Mesendoderm (in vitro differentiated cells): ENCODE results near the gene SPTY2D1.
"Not testable (repeated sequence)": the region's sequence is repeated elsewhere in the genome, so short reads cannot be mapped to it uniquely, and the experiment has no call there.

Experiments used
- DNase-seq: peaks from one replicate; pipeline ENCODE4 v3.0.0; 2013
- H2AK5ac ChIP-seq: 2 replicates; pipeline ENCODE4 v1.6.1; 2013; ENCODE audit warnings: low read length, inconsistent platforms
- H2BK120ac ChIP-seq: 2 replicates; pipeline ENCODE4 v1.6.1; 2013; ENCODE audit warnings: low read depth, mild to moderate bottlenecking, low read length, moderate library complexity, mixed read lengths
- H2BK15ac ChIP-seq: replicated peaks from 2 replicates; pipeline ENCODE4 v1.6.1; 2013; ENCODE audit warnings: low read depth, mild to moderate bottlenecking, moderate library complexity
- H2BK5ac ChIP-seq: 2 replicates; pipeline ENCODE4 v1.6.1; 2013; ENCODE audit warnings: low read length, inconsistent platforms
- H3K18ac ChIP-seq: 2 replicates; pipeline ENCODE4 v1.6.1; 2013; ENCODE audit warnings: mild to moderate bottlenecking, low read length, mixed read lengths
- H3K23ac ChIP-seq: one replicate; pipeline ENCODE4 v1.6.1; 2013; ENCODE audit warnings: low read length
- H3K27ac ChIP-seq: 2 replicates; pipeline ENCODE4 v1.5.1; 2013; ENCODE audit warnings: low read depth, mild to moderate bottlenecking, inconsistent platforms, low read length, moderate library complexity
- H3K27me3 ChIP-seq: 2 replicates; pipeline ENCODE4 v1.6.1; 2013; ENCODE audit warnings: low read length, control low read depth, mild to moderate bottlenecking, inconsistent platforms; ENCODE audit not compliant: insufficient read depth, poor library complexity
- H3K36me3 ChIP-seq: 2 replicates; pipeline ENCODE4 v1.6.1; 2013; ENCODE audit warnings: low read length, inconsistent platforms; ENCODE audit not compliant: control insufficient read depth, insufficient read depth
- H3K4ac ChIP-seq: one replicate; pipeline ENCODE4 v1.6.1; 2013; ENCODE audit warnings: low read depth, mild to moderate bottlenecking, low read length, moderate library complexity
- H3K4me1 ChIP-seq: 2 replicates; pipeline ENCODE4 v1.6.1; 2013; ENCODE audit warnings: low read depth, low read length, inconsistent platforms; ENCODE audit not compliant: control insufficient read depth
- H3K4me2 ChIP-seq: 2 replicates; pipeline ENCODE4 v1.6.1; 2013; ENCODE audit warnings: low read length
- H3K4me3 ChIP-seq: 2 replicates; pipeline ENCODE4 v1.5.1; 2013; ENCODE audit warnings: mild to moderate bottlenecking, low read length
- H3K56ac ChIP-seq: one replicate; pipeline ENCODE4 v1.6.1; 2013; ENCODE audit warnings: low read length
- H3K79me1 ChIP-seq: 2 replicates; pipeline ENCODE4 v1.6.1; 2013; ENCODE audit warnings: low read length, inconsistent platforms
- H3K79me2 ChIP-seq: 2 replicates; pipeline ENCODE4 v1.6.1; 2013; ENCODE audit warnings: mild to moderate bottlenecking, low read length; ENCODE audit not compliant: control insufficient read depth, insufficient read depth
- H3K9ac ChIP-seq: 2 replicates; pipeline ENCODE4 v1.6.1; 2013; ENCODE audit warnings: low read length, inconsistent platforms
- H4K5ac ChIP-seq: one replicate; pipeline ENCODE4 v1.6.1; 2013; ENCODE audit warnings: low read length
- H4K8ac ChIP-seq: one replicate; pipeline ENCODE4 v1.6.1; 2013; ENCODE audit warnings: low read depth, mild to moderate bottlenecking, control low read depth, low read length, moderate library complexity
- WGBS: extraction: QIAGEN DNeasy Blood & Tissue Kit; methylation state at CpG from one replicate; pipeline ENCODE4 v1.1.7; 2013; ENCODE audit warnings: low lambda C conversion rate, missing lambda C conversion rate; ENCODE audit not compliant: insufficient coverage; ENCODE audit errors: extremely low coverage; 5-methylcytosine and 5-hydroxymethylcytosine counted together

SPTY2D1 gene

DNA sequence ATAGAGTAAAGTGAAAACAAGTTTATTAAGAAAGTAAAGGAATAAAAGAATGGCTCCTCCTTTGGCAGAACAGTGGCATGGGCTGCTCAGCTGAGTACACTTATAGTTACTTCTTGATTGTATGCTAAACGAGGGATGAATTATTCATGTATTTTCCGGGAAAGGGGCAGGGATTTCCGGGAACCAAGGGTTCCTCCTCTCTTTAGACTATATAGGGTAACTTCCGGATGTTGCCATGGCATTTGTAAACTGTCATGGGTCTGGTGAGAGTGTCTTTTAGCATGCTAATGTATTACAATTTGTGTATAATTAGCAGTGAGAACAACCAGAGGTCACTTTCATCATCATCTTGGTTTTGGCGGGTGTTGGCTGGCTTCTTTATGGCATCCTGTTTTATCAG is 23.5 kb upstream of the SPTY2D1 start:
- Histone ChIP-seq H3K4me2 (no peak overlapping the region), H3K56ac (no peak overlapping the region)

DNA sequence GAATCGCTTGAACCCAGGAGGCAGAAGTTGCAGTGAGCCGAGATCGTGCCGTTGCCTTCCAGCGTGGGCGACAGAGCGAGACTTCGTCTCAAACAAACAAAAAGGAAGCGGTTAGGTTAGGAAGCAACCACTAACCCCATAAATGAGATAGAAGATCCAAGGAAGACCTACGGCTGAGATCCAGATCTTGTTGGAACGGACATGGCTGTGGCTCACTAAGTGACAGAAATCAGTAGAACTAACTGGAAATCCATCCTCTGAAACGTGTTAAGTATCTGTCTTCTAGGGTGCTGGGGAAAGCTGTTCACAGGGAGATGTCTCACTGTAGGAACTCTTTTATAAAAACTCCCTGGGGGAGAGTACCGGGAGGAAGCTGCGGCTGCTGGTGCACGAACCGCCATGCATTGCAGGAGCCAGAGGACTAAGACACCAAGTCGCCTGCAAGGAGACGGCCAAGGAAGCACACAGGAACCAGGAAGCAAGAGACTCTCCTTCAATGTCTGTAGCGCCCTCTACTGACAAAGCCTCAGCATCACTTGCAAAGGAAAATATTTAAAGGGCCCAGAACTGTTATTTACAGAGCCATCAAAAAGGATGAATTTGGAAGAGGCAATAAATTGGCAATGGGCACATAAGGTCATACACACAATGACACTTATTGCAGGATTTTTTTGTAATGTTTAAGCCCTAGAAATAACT is 16.9 kb upstream of the SPTY2D1 start:
- H3K23ac ChIP-seq = no peak overlapping the region
- no peak overlapping the region for H4K8ac ChIP-seq
- no peak overlapping the region for H3K9ac ChIP-seq
- no peak overlapping the region for H2AK5ac ChIP-seq
- H3K4me1 ChIP-seq = no peaks in the 10 kb centered on the region
- no peak overlapping the region for H2BK5ac ChIP-seq
- DNase-seq = peak; percentile 90
- no peaks in the 10 kb centered on the region for H3K36me3 ChIP-seq
- no peak overlapping the region for H3K4ac ChIP-seq
- H3K27me3 ChIP-seq = no peaks in the 10 kb centered on the region
- H3K4me2 ChIP-seq = no peak overlapping the region
- WGBS = no CpG with 5 or more reads among the region's 19 CpGs
- H3K79me1 ChIP-seq = no peaks in the 10 kb centered on the region
- no peaks in the 10 kb centered on the region for H3K79me2 ChIP-seq
- no peak overlapping the region for H2BK120ac ChIP-seq
- no peak overlapping the region for H3K56ac ChIP-seq
- no peak overlapping the region for H3K27ac ChIP-seq
- no peak overlapping the region for H3K4me3 ChIP-seq
- H2BK15ac ChIP-seq = no peak overlapping the region
- no peak overlapping the region for H3K18ac ChIP-seq
- H4K5ac ChIP-seq = no peak overlapping the region

More for the DNA sequence above, 23.5 kb upstream of the SPTY2D1 start:
- H3K27me3 ChIP-seq = no peaks in the 10 kb centered on the region
- no peak overlapping the region for H2AK5ac ChIP-seq
- H3K9ac ChIP-seq = no peak overlapping the region
- no peak overlapping the region for H2BK120ac ChIP-seq
- no peak overlapping the region for H2BK5ac ChIP-seq
- H2BK15ac ChIP-seq = no peak overlapping the region
- H3K79me2 ChIP-seq = no peaks in the 10 kb centered on the region
- WGBS = no CpG with 5 or more reads among the region's 5 CpGs
- H3K36me3 ChIP-seq = no peaks in the 10 kb centered on the region
- no peak overlapping the region for H3K27ac ChIP-seq
- no peak overlapping the region for H4K8ac ChIP-seq
- no peak for DNase-seq
- H3K4me1 ChIP-seq = no peaks in the 10 kb centered on the region
- H3K4ac ChIP-seq = no peak overlapping the region
- no peak overlapping the region for H3K23ac ChIP-seq
- H3K18ac ChIP-seq = no peak overlapping the region
- H3K4me3 ChIP-seq = no peak overlapping the region
- H3K79me1 ChIP-seq = no peaks in the 10 kb centered on the region
- no peak overlapping the region for H4K5ac ChIP-seq

DNA sequence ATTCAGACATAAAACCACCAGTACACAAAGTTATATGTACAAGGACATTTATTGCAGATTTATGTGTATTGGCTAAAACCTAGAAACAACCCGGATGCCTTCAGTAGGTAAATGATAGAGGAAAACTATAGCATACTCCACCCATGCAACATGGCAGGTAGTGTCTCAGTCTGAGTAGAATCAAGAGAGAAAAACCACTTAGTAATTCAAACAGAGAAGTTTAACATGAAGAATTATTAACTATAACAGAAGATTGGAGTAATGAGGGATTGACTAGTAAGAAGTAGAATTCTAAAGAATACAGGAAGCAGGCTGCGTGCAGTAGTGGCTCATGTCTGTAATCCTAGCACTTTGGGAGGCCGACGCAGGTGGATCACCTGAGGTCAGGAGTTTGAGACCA is 16.2 kb upstream of the SPTY2D1 start:
- H3K36me3 ChIP-seq = no peaks in the 10 kb centered on the region
- H4K5ac ChIP-seq = no peak overlapping the region
- no peak overlapping the region for H2BK5ac ChIP-seq
- no peak for DNase-seq
- H4K8ac ChIP-seq = no peak overlapping the region
- H3K9ac ChIP-seq = no peak overlapping the region
- no CpG with 5 or more reads among the region's 4 CpGs for WGBS
- H3K4ac ChIP-seq = no peak overlapping the region
- H3K23ac ChIP-seq = no peak overlapping the region
- no peaks in the 10 kb centered on the region for H3K27me3 ChIP-seq
- no peak overlapping the region for H2AK5ac ChIP-seq
- no peaks in the 10 kb centered on the region for H3K79me1 ChIP-seq
- H3K18ac ChIP-seq = no peak overlapping the region
- no peak overlapping the region for H2BK15ac ChIP-seq
- H3K4me1 ChIP-seq = no peaks in the 10 kb centered on the region
- no peak overlapping the region for H3K4me2 ChIP-seq
- H3K79me2 ChIP-seq = no peaks in the 10 kb centered on the region
- H3K4me3 ChIP-seq = no peak overlapping the region
- no peak overlapping the region for H3K27ac ChIP-seq
- H2BK120ac ChIP-seq = no peak overlapping the region
- no peak overlapping the region for H3K56ac ChIP-seq

DNA sequence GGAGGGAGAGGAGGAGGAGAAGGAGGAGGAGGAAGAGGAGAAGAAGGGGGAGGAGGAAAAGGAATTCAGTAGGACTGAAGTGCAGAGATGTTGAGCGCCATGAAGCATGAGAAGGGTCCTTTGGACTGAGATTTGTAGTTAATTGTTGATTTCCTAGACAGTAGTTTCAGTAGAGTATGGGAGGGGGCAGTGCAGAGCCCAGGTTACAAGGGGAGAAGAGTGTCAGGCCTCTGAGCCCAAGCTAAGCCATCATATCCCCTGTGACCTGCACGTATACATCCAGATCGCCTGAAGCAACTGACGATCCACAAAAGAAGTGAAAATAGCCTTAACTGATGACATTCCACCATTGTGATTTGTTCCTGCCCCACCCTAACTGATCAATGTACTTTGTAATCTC is 8.9 kb upstream of the SPTY2D1 start:
- not testable (repeated sequence) for H4K8ac ChIP-seq, H3K23ac ChIP-seq, H3K4me2 ChIP-seq, H3K9ac ChIP-seq, H3K18ac ChIP-seq, H3K4ac ChIP-seq, H2AK5ac ChIP-seq, H3K79me2 ChIP-seq, H3K27ac ChIP-seq, H2BK15ac ChIP-seq, H2BK5ac ChIP-seq, H3K4me3 ChIP-seq, H4K5ac ChIP-seq, H3K36me3 ChIP-seq, H3K27me3 ChIP-seq, H3K4me1 ChIP-seq, H3K79me1 ChIP-seq, H2BK120ac ChIP-seq, H3K56ac ChIP-seq
- WGBS = no CpG with 5 or more reads among the region's 4 CpGs
- peak; percentile 18 for DNase-seq

DNA sequence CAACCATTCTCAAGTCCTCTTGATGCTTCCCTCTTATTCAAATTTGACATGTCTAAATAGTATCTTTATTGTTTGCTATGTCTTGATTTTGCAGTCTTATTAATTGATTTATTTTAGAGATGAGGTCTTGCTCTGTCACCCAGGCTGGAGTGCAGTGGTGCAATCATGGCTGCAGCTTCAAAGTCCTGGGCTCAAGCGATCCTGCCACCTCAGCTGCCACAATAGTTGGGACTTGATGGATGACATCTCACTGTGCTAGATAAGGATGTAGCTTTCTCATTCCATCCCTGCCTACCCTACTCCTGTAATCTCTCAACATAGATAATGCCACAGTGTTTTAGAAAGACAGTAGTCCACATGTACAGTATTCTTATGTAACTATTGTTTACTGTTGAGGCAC is 7.5 kb upstream of the SPTY2D1 start:
- Histone ChIP-seq H3K27me3 (no peaks in the 10 kb centered on the region), H3K9ac (no peak overlapping the region), H3K79me1 (no peaks in the 10 kb centered on the region), H3K56ac (no peak overlapping the region), H4K8ac (no peak overlapping the region), H3K79me2 (no peaks in the 10 kb centered on the region), H2BK15ac (no peak overlapping the region), H2BK5ac (no peak overlapping the region), H2AK5ac (no peak overlapping the region), H3K4me1 (no peaks in the 10 kb centered on the region), H2BK120ac (no peak overlapping the region), H3K27ac (no peak overlapping the region), H3K18ac (no peak overlapping the region), H3K23ac (no peak overlapping the region), H3K36me3 (no peaks in the 10 kb centered on the region), H3K4ac (no peak overlapping the region), H3K4me3 (no peak overlapping the region), H3K4me2 (no peak overlapping the region), H4K5ac (no peak overlapping the region)
- WGBS = no CpG with 5 or more reads among the region's 1 CpG
- DNase-seq = no peak
